SU-DHL-6 (cell line): ENCODE measurements around the gene VRTN.

Source experiments
- CTCF ChIP-seq: fragments of 200-600 bp; sonication (generic); IDR thresholded peaks from one replicate; pipeline ENCODE4 v1.5.1; 2017; ENCODE audit warnings: antibody characterized with exemption, mild to moderate bottlenecking, low read length, moderate library complexity; ENCODE audit not compliant: insufficient read depth, poor library complexity, severe bottlenecking
- EZH2phosphoT487 ChIP-seq: fragments of 200-600 bp; sonication (generic), shearing (Covaris generic); conservative IDR thresholded peaks from 2 replicates; pipeline ENCODE4 v1.6.1; 2018; ENCODE audit warnings: mild to moderate bottlenecking, antibody characterized with exemption, low read length, moderate library complexity, mixed read lengths

GRCh38 chr14:74380172-74380571 is 31.9 kb downstream of the VRTN start:
- TF ChIP-seq CTCF (no peak), EZH2phosphoT487 (no peak)
